Calu3 (cell line): Measurements from ENCODE around the gene TSTD2. TPM values are rescaled to one million over a fixed set of nuclear protein-coding genes. Genes with fewer than 3 reads are reported as not detected.
"Not testable (repeated sequence)": the region's sequence is repeated elsewhere in the genome, so short reads cannot be mapped to it uniquely, and the experiment has no call there.

ENCODE experiments used
- BruUV-seq: library from RNA; stranded (reverse); fragments of 400-500 nt; replicated peaks from 2 replicates; lab custom pipeline; 2021; lab: Mats Ljungman, UMichigan
- CTCF ChIA-PET: fragments of 300-600 bp; sonication (Branson Sonifier 250); formaldehyde crosslinking; loops from one replicate; lab custom pipeline; 2022; ENCODE audit warnings: antibody characterized with exemption; lab: Charles Lee
- DNase-seq: peaks from one replicate; pipeline ENCODE4 v3.0.0; 2022
- H3K27ac Mint-ChIP-seq: one replicate; pipeline ENCODE4 v1.8.0; 2022; ENCODE audit warnings: mixed read lengths; ENCODE audit not compliant: unreplicated experiment
- H3K27me3 Mint-ChIP-seq: one replicate; pipeline ENCODE4 v1.8.0; 2022; ENCODE audit warnings: mixed read lengths; ENCODE audit not compliant: unreplicated experiment
- H3K36me3 Mint-ChIP-seq: one replicate; pipeline ENCODE4 v1.8.0; 2022; ENCODE audit warnings: mild to moderate bottlenecking, moderate library complexity, mixed read lengths; ENCODE audit not compliant: insufficient read depth, unreplicated experiment
- H3K4me1 Mint-ChIP-seq: one replicate; pipeline ENCODE4 v1.8.0; 2022; ENCODE audit warnings: mild to moderate bottlenecking, low read depth, mixed read lengths; ENCODE audit not compliant: unreplicated experiment
- H3K4me3 Mint-ChIP-seq: one replicate; pipeline ENCODE4 v1.8.0; 2022; ENCODE audit warnings: mild to moderate bottlenecking, low read depth, moderate library complexity, mixed read lengths; ENCODE audit not compliant: unreplicated experiment
- H3K9me3 Mint-ChIP-seq: one replicate; pipeline ENCODE4 v1.8.0; 2022; ENCODE audit warnings: low read depth, mixed read lengths; ENCODE audit not compliant: unreplicated experiment
- intact Hi-C: fragments of 100-400 bp; cut with micrococcal nuclease; formaldehyde crosslinking; loops from one replicate; pipeline ENCODE4 v1.10.0; 2022; ENCODE audit not compliant: unreplicated experiment
- total RNA-seq: library from RNA; stranded (reverse); gene quantifications from 2 replicates; pipeline ENCODE4 v1.2.3, GENCODE V29; 2022
- TF ChIP-seq, protein P1 (sequence below): fragments of 200-600 bp; IDR thresholded peaks from one replicate; pipeline ENCODE4 v1.8.0; 2022; ENCODE audit warnings: antibody characterized with exemption; ENCODE audit not compliant: unreplicated experiment

TSTD2 gene
- total RNA-seq, 1 experiment from 2014 or later: 12.6 TPM

DNA sequence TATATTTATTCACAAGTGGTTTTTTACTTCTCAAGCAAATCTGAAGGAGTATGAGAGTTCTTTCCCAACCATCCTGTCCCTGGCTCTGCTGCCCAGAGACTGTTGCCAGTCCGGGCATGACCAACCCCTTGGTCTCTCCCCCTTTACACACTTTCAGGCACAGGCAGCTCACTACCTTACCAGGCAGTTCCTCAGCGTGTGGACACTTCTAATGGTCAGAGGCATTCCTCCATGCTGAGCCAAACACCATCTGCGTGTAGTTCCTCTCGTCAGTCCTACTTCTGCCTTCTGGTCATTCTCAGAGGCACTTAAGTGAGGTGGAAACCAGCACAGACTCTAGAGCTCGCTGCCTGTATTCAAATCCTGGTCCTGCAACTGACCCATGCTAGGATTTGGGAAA lies 56.1 kb downstream of the TSTD2 start:
- intact Hi-C loops: no loop called here
- Mint-ChIP-seq H3K4me3 (no peak overlapping the region), H3K36me3 (no peaks in the 10 kb centered on the region), H3K27ac (no peak overlapping the region), H3K9me3 (no peaks in the 10 kb centered on the region), H3K27me3 (peaks cover 15% of the 10 kb centered on the region), H3K4me1 (no peaks in the 10 kb centered on the region)
- CTCF ChIA-PET: no interaction called here
- TF ChIP-seq, protein P1, sequence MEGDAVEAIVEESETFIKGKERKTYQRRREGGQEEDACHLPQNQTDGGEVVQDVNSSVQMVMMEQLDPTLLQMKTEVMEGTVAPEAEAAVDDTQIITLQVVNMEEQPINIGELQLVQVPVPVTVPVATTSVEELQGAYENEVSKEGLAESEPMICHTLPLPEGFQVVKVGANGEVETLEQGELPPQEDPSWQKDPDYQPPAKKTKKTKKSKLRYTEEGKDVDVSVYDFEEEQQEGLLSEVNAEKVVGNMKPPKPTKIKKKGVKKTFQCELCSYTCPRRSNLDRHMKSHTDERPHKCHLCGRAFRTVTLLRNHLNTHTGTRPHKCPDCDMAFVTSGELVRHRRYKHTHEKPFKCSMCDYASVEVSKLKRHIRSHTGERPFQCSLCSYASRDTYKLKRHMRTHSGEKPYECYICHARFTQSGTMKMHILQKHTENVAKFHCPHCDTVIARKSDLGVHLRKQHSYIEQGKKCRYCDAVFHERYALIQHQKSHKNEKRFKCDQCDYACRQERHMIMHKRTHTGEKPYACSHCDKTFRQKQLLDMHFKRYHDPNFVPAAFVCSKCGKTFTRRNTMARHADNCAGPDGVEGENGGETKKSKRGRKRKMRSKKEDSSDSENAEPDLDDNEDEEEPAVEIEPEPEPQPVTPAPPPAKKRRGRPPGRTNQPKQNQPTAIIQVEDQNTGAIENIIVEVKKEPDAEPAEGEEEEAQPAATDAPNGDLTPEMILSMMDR: no peak
- no peak for DNase-seq
- no TSS peak for BruUV-seq

DNA sequence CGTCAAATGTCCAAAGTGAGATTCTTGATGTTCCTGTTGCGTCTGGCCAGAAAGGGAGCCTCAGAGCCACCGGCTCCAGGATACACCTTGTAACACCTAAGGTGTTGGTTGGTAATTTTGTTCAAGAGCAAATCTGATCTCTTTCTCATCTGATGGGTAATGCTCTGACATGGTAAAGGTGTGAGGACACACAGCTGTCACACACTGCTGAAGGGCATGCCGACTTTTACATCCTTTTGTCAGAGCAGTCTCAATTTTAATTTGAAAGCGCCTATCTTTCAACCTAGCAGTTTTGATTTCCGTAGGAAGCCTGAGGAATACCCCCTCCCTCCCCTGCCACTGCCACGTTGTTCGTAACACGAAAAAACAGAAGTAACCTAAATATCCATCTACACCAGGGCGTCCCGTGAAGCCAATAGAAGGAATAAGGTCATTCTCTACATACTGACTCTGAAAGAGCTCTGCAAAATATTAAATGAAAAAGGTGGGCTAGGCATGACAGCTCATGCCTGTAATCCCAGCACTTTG lies 57.4 kb downstream of the TSTD2 start:
- Mint-ChIP-seq H3K4me3 (no peak overlapping the region), H3K27ac (no peak overlapping the region), H3K36me3 (no peaks in the 10 kb centered on the region), H3K4me1 (no peaks in the 10 kb centered on the region), H3K27me3 (peaks cover 15% of the 10 kb centered on the region), H3K9me3 (no peaks in the 10 kb centered on the region)
- no TSS peak for BruUV-seq
- CTCF ChIA-PET: no interaction called here
- DNase-seq: no peak
- TF ChIP-seq, protein P1: no peak
- intact Hi-C loops: no loop called here

DNA sequence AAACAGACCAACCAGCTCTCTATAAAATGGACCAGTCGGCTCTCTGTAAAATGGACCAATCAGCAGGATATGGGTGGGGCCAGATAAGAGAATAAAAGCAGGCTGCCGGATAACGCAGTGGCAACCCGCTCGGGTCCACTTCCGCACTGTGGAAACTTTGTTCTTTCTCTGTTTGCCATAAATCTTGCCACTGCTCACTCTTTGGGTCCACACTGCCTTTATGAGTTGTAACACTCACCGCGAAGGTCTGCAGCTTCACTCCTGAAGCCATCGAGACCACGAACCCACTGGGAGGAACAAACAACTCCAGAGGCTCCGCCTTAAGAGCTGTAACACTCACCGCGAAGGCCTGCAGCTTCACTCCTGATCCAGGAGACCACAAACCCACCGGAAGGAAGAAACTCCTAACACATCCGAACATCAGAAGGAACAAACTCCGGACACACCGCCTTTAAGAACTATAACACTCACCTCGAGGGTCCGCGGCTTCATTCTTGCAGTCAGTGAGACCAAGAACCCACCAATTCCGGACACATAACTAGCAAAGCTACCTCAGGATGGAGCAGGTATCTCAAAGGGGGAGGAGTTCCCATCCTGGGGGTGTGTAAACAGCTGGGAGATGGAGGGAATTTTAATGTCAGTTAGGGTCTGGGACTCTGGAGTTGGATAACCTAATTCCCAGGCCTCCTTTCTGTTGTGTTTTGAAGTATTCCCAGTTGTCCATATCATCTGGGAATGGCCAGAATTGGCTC lies 58.1 kb downstream of the TSTD2 start:
- BruUV-seq, DNase-seq, H3K27ac Mint-ChIP-seq, H3K4me1 Mint-ChIP-seq, intact Hi-C loops, H3K36me3 Mint-ChIP-seq, CTCF ChIA-PET, H3K9me3 Mint-ChIP-seq, H3K4me3 Mint-ChIP-seq: not testable (repeated sequence)
- H3K27me3 Mint-ChIP-seq: peaks cover 18% of the 10 kb centered on the region

DNA sequence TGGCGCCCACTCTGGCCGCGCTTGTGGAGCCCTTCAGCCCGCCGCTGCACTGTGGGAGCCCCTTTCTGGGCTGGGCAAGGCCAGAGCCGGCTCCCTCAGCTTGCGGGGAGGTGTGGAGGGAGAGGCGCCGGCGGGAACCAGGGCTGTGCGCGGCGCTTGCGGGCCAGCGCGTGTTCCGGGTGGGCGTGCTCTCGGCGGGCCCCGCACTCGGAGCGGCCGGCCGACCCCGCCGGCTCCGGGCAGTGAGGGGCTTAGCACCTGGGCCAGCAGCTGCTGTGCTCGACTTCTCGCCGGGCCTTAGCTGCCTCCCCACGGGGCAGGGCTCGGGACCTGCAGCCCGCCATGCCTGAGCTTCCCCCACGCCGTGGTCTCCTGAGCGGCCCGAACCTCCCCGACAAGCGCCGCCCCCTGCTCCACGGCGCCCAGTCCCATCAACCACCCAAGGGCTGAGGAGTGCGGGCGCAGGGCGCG lies 59.0 kb downstream of the TSTD2 start:
- BruUV-seq, H3K27ac Mint-ChIP-seq, H3K36me3 Mint-ChIP-seq, H3K4me1 Mint-ChIP-seq, intact Hi-C loops, CTCF ChIA-PET, DNase-seq, H3K4me3 Mint-ChIP-seq, H3K9me3 Mint-ChIP-seq: not testable (repeated sequence)
- peaks cover 18% of the 10 kb centered on the region for H3K27me3 Mint-ChIP-seq

DNA sequence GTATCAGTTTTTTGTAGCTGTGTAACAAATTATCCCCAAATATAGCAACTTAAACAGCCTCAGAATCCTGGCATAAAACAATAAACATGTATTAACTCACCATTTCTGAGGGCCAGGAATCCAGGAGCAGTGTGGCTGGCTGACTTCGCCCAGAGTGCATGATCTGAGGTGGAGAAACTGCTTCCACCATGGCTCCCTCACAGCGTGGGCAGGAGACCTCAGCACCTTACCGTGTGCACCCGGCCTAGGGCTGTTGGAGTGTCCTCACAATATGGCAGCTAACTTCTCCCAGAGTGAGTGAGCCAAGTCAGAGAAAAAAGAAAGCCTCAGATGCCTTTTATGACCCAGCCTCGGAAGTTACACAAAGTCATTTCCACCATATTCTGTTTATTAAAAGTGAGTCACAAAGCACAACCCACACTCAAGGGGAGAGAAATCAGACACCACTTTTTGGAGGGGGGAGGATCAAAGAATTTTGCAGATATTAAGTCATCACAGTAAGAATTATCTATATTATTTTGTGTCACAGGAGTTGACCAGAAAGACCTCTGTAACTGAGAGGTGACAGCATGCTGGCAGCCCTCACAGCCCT lies 59.6 kb downstream of the TSTD2 start:
- Mint-ChIP-seq H3K27ac (no peak overlapping the region), H3K27me3 (peaks cover 22% of the 10 kb centered on the region), H3K9me3 (no peaks in the 10 kb centered on the region), H3K4me1 (no peaks in the 10 kb centered on the region), H3K4me3 (no peak overlapping the region), H3K36me3 (no peaks in the 10 kb centered on the region)
- intact Hi-C loops: no loop called here
- no peak for DNase-seq
- TF ChIP-seq, protein P1: no peak
- no TSS peak for BruUV-seq
- CTCF ChIA-PET: no interaction called here
